Sigmoid colon (tissue), 7 donors: ENCODE data around the gene LRRC57. TPM values are rescaled to one million over a fixed set of nuclear protein-coding genes. Genes with fewer than 3 reads are reported as not detected.

ENCODE experiments used
- DNase-seq: peaks from one replicate; pipeline ENCODE4 v3.0.0-alpha.2; 2019
- H3K27ac ChIP-seq, 4 donors: fragments of 200-600 bp; sonication (generic); one replicate each; pipeline ENCODE4 v1.5.1; 2016 to 2019; ENCODE audit warnings: mild to moderate bottlenecking in 1 of 4
- H3K27me3 ChIP-seq, 3 donors: fragments of 200-600 bp; sonication (generic); one replicate each; pipeline ENCODE4 v1.5.1; 2019; ENCODE audit warnings: mild to moderate bottlenecking in 1 of 3
- H3K36me3 ChIP-seq, 4 donors: fragments of 200-600 bp; sonication (generic); one replicate each; pipeline ENCODE4 v1.5.1; 2016 to 2019
- H3K4me1 ChIP-seq, 4 donors: fragments of 200-600 bp; sonication (generic); one replicate each; pipeline ENCODE4 v1.5.1; 2017 to 2019
- H3K4me3 ChIP-seq, 4 donors: fragments of 200-600 bp; sonication (generic); one replicate each; pipeline ENCODE4 v1.5.1; 2017 to 2019; ENCODE audit warnings: mild to moderate bottlenecking in 2 of 4, moderate library complexity in 1 of 4
- H3K9me3 ChIP-seq, 4 donors: fragments of 200-600 bp in 3 of 4; sonication (generic) in 3 of 4; one replicate each; pipeline versions ENCODE4 v1.5.1 to v1.6.1; 2013 to 2019
- EP300 ChIP-seq, 4 donors: sonication (generic); formaldehyde crosslinking; IDR thresholded peaks; one replicate each; pipeline ENCODE4 v1.6.1; 2017; ENCODE audit warnings: antibody characterized with exemption in 4 of 4
- POLR2A ChIP-seq, 2 donors: fragments of 450-650 bp; IDR thresholded peaks; one replicate each; pipeline ENCODE4 v1.6.1; 2016; ENCODE audit warnings: antibody characterized with exemption in 2 of 2, mild to moderate bottlenecking in 2 of 2, moderate library complexity in 2 of 2
- POLR2AphosphoS5 ChIP-seq, 4 donors: sonication (generic); formaldehyde crosslinking; IDR thresholded peaks; one replicate each; pipeline ENCODE4 v1.6.1; 2017; ENCODE audit warnings: antibody characterized with exemption in 4 of 4
- WGBS, 2 donors: extraction: QIAGEN DNeasy Blood & Tissue Kit; methylation state at CpG; one replicate each; pipeline ENCODE4 v1.1.7; 2013; 5-methylcytosine and 5-hydroxymethylcytosine counted together
- intact Hi-C: fragments of 100-400 bp; cut with DNase I; formaldehyde crosslinking; loops from one replicate; pipeline ENCODE4 v1.15.1; 2023
- polyA plus RNA-seq, 3 donors: library from polyadenylated mRNA; stranded (reverse); fragments of 200-250 nt; gene quantifications; one replicate each; pipeline ENCODE4 v1.2.3, GENCODE V29; 2013
- total RNA-seq, 4 donors: library from RNA; depleted of rRNA; stranded (reverse); fragments of >200 nt; gene quantifications; one replicate each; pipeline ENCODE4 v1.1.0, GENCODE V29; 2016
- TF ChIP-seq, protein P1 (sequence below), 4 experiments: fragments of 450-650 bp in 3 of 4; fragments of 200-600 bp in 1 of 4; IDR thresholded peaks; one replicate each; pipeline ENCODE4 v1.5.1; 2016 to 2019; ENCODE audit warnings: antibody characterized with exemption in 4 of 4, mild to moderate bottlenecking in 3 of 4, moderate library complexity in 2 of 4
- donor health status: healthy with polysubstance abuse.
- donor health status: Bipolar disorder and iron deficiency.
- donor health status: healthy.

The LRRC57 gene
- total and polyA plus RNA-seq, 7 donors, result 8.4 to 24.6 (median 11.5) TPM

DNA sequence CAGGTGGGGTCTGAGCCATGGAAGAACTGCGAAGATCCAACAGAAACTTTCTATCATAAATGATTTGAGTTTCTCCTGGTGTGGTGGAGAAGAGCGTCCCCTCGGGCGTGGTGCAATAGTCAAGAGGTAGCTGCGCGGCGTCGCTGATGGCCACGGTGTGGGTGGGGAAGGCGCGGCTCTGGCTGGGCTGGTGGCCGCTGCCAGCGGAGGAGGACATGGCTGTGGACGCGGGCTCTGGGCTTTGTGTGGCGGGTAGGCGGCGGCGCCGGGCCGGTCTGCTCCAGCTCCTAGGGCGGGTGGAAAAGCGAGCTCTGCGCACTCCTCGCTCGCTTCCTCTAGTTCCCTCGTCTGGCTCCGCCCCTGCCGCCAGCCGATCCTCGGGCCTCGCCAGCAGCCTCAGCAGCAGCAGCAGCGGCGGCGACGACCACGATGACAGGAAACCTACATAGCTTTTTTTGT lies 32.7 kb upstream of the LRRC57 start:
- DNase-seq, result peak; percentile 95
- intact Hi-C loops, result loop anchor here (5.0 kb wide), 1 partner anchor 34 kb away; the partner anchor contains the start of genes HAUS2 and LRRC57
- H3K27ac ChIP-seq, result peak overlapping the region; percentile 82 to 84 (median 82)

DNA sequence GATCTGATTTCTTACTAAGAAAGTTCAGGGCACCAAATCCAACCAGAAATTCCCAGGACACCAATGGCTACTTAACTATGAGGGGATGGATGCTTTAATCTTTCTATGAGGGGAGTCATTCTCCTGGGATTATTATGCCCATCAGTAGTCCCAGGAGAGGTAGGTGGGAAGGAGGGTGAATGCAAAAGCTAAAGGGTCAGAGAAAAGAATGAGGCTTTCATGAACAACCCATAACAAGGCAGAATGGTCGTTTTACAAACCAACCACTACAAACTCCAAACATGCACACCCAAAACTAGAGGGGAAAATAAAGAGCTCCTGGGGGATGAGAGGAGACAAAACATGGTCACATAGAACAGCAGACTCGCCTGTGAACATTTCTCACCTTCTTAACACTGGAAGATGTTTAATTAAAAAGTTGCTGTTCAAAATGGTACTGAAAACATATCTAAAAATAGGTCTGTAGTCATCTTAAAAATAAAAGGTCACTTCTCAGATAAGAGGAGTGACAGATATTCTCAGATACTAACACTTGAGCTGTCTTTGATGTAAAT lies 30.5 kb upstream of the LRRC57 start:
- DNase-seq, result no peak
- 77 to 87% methylated on average over 2 of the region's 2 CpGs for WGBS, 2 donors
- intact Hi-C loops, result loop anchor here (5.0 kb wide), 1 partner anchor 73 kb away; no protein-coding TSS in a partner anchor
- Histone ChIP-seq H3K4me1 (peaks cover 0 to 75% (median 65%) of the 10 kb centered on the region in 4 donors), H3K9me3 (no peaks in the 10 kb centered on the region), H3K36me3 (no peaks in the 10 kb centered on the region), H3K4me3 (no peak overlapping the region), H3K27ac (no peak overlapping the region), H3K27me3 (no peaks in the 10 kb centered on the region)
- TF ChIP-seq, protein P1, sequence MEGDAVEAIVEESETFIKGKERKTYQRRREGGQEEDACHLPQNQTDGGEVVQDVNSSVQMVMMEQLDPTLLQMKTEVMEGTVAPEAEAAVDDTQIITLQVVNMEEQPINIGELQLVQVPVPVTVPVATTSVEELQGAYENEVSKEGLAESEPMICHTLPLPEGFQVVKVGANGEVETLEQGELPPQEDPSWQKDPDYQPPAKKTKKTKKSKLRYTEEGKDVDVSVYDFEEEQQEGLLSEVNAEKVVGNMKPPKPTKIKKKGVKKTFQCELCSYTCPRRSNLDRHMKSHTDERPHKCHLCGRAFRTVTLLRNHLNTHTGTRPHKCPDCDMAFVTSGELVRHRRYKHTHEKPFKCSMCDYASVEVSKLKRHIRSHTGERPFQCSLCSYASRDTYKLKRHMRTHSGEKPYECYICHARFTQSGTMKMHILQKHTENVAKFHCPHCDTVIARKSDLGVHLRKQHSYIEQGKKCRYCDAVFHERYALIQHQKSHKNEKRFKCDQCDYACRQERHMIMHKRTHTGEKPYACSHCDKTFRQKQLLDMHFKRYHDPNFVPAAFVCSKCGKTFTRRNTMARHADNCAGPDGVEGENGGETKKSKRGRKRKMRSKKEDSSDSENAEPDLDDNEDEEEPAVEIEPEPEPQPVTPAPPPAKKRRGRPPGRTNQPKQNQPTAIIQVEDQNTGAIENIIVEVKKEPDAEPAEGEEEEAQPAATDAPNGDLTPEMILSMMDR (IDR thresholded peaks at IDR 0.05), result no peak
- TF ChIP-seq EP300 (IDR thresholded peaks at IDR 0.05) (no peak), POLR2AphosphoS5 (IDR thresholded peaks at IDR 0.05) (no peak), POLR2A (IDR thresholded peaks at IDR 0.05) (no peak)

More for the DNA sequence above, 32.7 kb upstream of the LRRC57 start:
- Histone ChIP-seq H3K36me3 (peaks cover 0 to 6% (median 0%) of the 10 kb centered on the region in 4 donors), H3K9me3 (no peaks in the 10 kb centered on the region), H3K27me3 (no peaks in the 10 kb centered on the region), H3K4me3 (peak overlapping the region; percentile 27 to 48 (median 46)), H3K4me1 (peaks cover 0 to 83% (median 70%) of the 10 kb centered on the region in 4 donors)
- TF ChIP-seq, protein P1 (IDR thresholded peaks at IDR 0.05), result no peak
- TF ChIP-seq POLR2AphosphoS5 (IDR thresholded peaks at IDR 0.05) (peak; percentile 61 to 80 (median 74)), POLR2A (IDR thresholded peaks at IDR 0.05) (no peak)
- 0 to 1% methylated on average over 37 of the region's 37 CpGs for WGBS, 2 donors

DNA sequence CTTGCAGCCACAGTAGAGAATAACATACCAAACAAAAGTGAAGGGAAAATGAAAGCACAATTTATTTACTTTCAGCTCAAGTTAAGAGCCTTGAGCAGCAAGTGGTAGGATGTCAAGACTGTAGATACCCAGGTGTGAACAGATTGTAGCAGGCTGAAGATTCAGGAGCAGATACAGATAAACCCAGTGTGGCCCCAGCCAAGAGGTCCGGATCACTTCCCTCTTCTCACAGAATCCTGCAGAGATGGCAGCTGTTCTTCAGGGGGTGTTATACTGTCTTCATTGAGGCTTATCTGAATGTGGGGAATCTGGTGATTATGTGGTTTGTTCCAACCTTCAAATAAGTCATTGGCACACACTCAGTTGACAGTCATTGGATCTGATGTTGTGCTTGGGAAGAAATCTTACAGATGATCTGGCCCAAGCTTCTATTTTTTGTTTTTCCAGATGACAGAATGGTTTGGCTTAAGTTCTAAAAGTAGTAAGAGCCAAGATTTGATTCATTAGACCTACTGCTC lies 29.0 kb upstream of the LRRC57 start:
- DNase-seq, result no peak
- Histone ChIP-seq H3K4me3 (no peak overlapping the region), H3K36me3 (no peaks in the 10 kb centered on the region), H3K9me3 (no peaks in the 10 kb centered on the region), H3K27ac (peak overlapping the region; percentile 95 to 98 (median 97)), H3K4me1 (peaks cover 0 to 61% (median 56%) of the 10 kb centered on the region in 4 donors), H3K27me3 (no peaks in the 10 kb centered on the region)
- intact Hi-C loops, result loop anchor here (5.0 kb wide), 1 partner anchor 75 kb away; no protein-coding TSS in a partner anchor
- 32 to 61% methylated on average over 1 of the region's 1 CpG for WGBS, 2 donors
- TF ChIP-seq POLR2AphosphoS5 (IDR thresholded peaks at IDR 0.05) (no peak), EP300 (IDR thresholded peaks at IDR 0.05) (no peak), POLR2A (IDR thresholded peaks at IDR 0.05) (no peak)
- TF ChIP-seq, protein P1 (IDR thresholded peaks at IDR 0.05), result no peak

DNA sequence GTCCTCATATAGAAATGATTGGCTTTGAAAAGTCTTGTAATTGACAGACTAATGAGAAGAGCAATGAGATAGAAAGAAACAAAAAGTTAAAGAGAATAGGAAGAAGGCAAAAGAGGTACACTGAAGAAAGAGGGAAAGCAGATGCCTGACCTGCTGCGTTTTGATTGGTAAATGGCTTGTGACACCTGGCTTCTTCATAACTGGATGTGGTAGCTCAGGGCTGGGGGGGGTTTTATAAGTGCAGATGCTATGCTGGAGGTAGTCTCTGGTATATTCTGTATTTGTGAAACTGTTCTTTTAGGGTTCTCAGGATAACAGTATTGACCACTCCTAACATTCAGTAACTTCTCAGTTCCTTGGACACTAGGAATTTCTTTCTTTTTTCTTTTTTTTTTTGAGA lies 28.2 kb upstream of the LRRC57 start:
- H3K9me3 ChIP-seq, result no peaks in the 10 kb centered on the region
- intact Hi-C loops, result loop anchor here (5.0 kb wide), 1 partner anchor 76 kb away; no protein-coding TSS in a partner anchor
- no peaks in the 10 kb centered on the region for H3K36me3 ChIP-seq
- peaks cover 0 to 53% (median 48%) of the 10 kb centered on the region in 4 donors for H3K4me1 ChIP-seq
- WGBS, 2 donors, result 61 to 74% methylated on average over 1 of the region's 1 CpG
- peak overlapping the region; percentile 95 to 98 (median 97) for H3K27ac ChIP-seq
- DNase-seq, result no peak
- TF ChIP-seq POLR2A (IDR thresholded peaks at IDR 0.05) (no peak), POLR2AphosphoS5 (IDR thresholded peaks at IDR 0.05) (no peak), EP300 (IDR thresholded peaks at IDR 0.05) (no peak)
- TF ChIP-seq, protein P1 (IDR thresholded peaks at IDR 0.05), result no peak
- peak overlapping the region; percentile 73 to 97 (median 86) for H3K4me3 ChIP-seq
- H3K27me3 ChIP-seq, result no peaks in the 10 kb centered on the region
